ENCODE measurements around the gene MRPL58.
"Not testable (repeated sequence)": the region's sequence is repeated elsewhere in the genome, so short reads cannot be mapped to it uniquely, and the experiment has no call there.

The MRPL58 gene

DNA sequence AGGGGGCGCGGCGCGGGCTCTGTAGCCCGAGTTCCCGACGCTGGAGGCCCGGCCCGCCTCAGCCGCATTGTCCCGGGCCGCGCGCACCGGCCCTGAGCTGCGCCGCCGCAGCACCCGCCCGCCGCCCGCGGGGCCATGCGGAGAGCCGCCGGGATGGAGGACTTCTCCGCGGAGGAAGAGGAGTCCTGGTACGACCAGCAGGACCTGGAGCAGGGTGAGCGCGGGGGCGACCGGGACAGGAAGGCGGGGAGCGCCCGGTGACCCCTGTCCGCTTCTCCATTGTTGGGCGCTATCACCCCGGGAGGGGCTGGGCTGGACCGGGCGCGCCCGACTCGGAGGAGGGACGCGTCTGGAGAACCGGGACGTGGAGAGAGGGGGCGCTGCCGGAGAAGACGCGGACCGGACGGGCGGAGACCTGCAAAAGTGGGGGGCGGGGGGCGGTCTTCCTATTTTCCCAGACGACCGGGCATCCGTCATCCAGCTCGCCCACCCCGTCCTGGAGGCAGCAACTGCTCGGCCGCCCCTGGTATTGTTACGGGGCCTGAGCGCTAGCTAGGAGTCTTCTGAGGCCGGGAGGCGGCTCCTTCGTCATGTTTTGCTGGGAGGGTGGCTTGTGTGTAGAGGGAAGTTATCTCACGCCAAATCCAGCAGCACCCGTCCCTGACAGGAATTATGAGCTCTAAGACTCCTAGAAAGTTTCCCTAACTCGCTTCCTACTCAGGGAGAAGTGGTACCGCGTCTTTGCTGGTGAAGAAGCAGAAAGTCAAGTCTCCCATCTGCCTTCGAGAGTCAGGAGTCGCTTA, 24.4 kb upstream of the MRPL58 start:
- DNase-seq = peak; percentile 66 to 74

DNA sequence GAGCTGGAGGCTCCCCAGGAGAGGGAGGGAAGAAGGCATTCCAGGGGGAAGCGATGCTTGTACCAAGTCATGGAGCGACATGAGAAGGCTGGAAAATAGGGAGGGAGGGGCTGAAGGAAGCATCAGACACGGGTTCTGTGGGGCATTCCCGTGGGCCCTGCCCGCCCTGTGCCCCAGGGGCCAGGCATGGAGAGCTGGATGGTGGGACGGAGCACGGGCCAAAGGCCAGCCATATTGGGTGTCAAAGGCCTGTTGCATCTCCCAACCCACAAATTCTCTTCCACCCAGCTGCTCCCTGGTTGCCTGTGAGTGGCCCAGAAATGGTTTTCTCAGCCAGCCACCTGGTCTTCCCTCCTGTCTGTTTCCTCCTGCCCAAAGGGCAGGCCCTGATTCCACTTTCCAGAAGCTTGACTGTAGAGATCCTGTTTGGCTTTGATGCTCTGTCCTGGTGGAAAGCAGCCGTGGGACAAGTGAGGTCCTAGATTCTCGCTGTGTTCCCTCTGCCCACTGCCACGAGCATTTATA, 21.8 kb upstream of the MRPL58 start:
- DNase-seq = no peak

DNA sequence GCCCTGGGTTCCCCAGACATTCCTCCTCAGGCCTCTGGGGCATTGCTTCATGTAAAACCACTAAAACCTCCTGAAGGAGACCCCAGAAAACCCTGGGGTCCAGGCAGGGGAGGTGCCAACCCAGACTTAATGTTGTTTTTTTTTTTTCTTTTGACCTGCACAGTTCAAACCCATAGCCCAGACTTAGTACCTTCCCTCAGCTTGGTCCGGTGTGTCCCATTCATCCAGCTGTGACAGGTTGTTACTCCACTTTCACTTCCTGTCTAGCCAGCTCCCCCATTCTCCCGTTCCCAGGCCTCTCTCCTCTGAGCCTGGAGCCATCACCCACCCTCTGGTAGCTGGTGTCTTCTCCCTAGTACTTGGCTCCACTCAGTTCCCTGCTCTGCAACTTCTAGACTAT, 20.2 kb upstream of the MRPL58 start:
- DNase-seq = no peak

DNA sequence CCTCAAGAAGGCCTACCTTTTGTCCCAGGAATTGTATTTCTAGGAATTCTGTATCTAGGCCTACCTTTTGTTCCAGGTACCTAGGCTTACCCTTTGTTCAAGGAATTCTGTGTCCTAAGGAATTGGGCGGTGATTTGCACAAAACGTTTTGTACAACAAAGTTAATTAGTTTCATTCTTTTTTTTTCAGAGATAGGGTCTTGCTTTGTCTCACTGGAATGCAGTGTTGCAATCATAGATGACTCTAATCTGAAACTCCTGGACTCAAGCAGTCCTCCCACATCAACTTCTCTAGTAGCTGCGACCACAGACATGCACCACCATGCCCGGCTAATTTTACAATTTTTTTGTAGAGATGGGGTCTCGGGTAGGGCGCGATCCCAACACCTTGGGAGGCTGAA, 18.0 kb upstream of the MRPL58 start:
- DNase-seq = no peak

DNA sequence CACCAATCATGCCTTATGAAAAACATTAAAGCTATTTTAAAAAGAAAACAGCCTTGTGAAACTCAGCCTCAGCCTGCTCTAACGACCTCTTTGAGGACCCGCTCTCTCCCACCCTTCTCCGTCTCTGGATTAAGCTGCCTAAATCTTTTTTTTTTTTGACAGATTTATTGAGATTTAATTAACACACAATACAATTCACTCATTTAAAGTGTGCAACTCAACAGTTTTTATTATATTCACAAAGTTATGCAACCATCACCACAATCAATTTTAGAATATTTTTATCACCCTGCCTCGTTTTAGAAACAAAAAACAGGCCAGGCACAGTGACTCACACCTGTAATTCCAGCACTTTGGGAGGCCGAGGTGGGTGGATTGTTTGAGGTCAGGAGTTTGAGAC, 16.6 kb upstream of the MRPL58 start:
- DNase-seq = no peak

DNA sequence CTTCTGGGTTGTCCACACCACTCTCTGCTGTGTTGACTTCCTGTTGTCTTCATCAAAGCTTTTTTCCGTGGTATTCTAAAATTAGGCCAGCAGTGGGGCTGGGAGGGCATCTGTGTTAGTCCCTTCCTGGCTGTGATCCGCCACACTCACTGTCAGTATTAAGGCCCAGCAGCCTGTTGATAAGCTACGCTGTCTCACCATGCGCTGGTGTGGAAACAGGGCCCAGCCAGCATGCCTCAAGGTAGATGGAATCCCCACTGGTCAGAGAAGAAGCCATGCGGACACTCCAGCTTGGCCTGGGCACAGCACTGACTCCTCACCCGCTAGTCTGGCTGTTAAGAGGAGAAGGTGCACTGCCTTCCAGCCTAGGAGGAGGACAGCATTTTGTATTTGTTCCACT, 13.7 kb upstream of the MRPL58 start:
- DNase-seq = no peak

DNA sequence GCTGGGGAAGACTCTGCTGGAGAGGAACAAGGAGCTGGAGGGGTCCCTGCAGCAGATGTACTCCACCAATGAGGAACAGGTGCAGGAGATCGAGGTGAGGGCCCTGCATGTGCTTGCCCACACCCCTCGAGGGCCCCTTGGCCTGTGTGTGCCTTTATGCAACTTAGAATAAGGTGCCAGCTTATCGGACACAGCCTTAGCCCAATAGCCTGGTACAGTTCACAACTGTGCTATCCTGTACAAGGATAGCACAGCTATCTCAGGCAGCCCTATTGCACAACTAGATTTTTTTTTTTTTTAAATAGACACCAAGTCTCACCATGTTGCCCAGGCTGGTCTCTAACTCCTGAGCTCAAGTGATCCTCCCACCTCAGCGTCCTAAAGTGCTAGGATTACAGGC, 12.9 kb upstream of the MRPL58 start:
- no peak for DNase-seq

DNA sequence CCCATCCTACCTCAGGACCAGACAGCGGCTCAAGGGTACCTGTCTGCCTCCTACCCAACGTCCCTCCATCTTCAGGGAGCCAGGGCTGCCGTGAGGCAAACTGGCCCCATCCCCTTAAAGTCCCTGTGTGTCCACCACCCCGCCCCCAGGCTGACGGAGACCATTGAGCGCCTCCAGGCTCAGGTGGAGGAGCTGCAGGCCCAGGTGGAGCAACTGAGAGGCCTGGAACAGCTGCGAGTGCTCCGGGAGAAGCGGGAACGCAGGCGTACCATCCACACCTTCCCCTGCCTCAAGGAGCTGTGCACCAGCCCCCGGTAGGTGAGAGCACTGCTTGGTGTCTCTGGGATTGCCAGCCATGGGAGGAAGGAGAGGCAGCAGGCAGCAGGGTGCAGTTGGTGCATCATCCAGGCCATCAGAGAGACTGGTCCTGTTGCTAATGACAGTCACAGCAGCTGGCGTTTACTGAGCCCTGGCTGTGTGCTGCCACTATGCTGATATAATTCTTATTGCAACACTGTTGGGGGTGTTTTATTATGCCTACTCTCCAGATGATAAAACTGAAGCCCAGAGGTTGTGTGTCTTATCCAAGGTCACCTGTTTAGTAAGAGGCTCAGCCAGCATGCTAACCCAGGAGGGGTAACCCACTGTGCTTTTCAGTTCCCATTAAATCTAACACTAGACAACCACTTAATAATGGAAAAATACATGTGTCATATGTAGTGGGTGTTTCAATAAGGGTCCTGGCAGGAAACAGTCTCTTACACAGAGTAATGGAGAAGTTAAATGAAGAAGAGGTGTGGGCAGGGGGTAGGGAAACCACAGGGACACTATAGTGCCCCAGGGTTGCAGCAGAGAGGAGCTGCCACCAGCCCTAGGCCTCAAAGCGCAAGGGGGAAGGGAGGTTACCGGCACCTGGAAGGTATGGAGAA, 10.3 kb upstream of the MRPL58 start:
- no peak for DNase-seq

DNA sequence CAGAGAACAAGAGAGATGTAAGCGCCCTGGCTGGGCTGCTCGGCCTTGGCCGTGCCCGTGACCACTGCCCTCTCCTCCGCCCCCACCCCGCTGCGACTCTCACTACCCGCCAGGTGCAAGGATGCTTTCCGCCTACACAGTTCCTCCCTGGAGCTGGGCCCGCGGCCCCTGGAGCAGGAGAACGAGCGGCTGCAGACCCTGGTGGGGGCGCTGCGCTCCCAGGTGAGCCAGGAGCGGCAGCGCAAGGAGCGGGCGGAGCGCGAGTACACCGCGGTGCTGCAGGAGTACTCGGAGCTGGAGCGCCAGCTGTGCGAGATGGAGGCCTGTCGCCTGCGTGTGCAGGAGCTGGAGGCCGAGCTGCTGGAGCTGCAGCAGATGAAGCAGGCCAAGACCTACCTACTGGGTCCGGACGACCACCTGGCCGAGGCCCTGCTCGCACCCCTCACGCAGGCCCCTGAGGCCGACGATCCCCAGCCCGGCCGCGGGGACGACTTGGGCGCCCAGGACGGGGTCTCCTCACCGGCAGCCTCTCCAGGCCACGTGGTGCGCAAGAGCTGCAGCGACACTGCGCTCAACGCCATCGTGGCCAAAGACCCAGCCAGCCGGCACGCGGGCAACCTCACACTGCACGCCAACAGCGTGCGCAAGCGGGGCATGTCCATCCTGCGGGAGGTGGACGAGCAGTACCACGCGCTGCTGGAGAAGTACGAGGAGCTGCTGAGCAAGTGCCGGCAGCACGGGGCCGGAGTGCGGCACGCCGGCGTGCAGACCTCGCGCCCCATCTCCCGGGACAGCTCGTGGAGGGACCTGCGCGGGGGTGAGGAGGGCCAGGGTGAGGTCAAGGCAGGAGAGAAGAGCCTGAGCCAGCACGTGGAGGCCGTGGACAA, 9.2 kb upstream of the MRPL58 start:
- no peak for DNase-seq

DNA sequence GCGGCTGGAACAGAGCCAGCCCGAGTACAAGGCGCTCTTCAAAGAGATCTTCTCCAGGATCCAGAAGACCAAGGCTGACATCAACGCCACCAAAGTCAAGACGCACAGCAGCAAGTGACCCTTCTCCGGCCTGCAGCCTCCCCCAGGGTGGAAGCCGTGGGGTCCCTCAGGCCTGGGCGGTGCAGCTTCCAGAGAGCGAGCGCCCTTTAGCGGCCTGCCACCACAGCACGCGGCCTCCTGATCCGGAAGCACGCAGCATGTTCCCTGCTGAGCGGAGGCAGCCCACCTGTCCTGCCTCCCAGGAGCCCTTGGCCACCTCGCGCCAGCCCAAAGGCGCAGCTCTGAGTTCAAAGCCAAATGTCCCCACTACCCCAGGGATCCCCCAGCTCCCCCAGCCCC, 8.5 kb upstream of the MRPL58 start:
- DNase-seq = no peak

DNA sequence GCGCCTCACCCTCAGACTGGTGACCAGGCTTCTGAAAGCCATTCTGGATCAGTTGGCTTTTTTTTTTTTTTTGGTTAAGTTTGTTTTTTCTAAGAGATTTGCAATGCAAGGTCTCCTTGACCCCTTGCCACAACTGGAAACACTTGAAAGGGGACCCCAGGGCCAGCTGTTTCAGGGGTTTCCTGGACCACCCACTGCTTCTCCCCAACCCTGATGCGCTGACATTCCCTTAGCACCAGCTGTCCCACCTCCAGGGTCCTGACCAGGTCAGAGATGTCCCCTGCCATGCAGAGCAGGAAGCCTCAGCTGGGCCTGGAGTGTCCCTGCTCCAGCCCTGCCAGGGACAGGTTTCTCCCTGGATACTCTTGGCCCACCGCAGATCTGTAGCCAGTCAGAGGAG, 8.1 kb upstream of the MRPL58 start:
- DNase-seq = no peak

DNA sequence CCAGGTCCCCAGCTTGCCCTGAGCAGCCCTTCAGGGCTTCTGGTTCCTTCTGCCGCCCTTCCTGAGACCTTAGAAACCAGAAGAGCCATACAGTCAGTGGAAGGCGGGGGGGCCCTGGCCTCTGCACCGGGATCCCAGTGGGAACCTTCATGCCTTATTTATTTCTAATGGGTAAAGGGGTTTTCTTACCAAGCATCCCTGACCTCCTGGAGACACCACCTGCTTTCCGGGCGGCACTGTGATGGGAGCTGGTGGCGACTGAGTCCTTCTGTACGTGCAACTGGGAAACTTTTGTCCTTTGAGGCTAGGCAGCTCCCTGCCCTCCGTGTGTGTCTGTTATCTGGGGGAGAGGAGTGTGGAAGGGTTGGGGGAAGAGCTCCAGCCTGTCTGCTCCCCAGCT, 7.2 kb upstream of the MRPL58 start:
- DNase-seq = no peak

DNA sequence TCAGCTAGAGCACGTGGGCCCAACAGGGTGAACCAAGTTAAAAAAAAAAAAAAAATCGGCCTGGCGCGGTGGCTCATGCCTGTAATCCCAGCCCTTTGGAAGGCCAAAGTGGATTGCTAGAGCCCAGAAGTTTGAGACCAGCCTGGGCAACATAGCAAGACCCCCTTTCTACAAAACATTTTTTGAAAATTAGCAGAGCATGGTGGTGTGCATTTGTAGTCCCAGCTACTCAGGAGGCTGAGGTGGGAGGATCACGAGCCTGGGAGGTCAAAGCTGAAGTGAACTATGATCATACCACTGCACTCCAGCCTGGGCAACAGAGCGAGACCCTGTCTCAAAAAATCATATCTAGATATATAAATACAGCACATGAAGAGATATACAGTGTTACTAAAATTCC, 6.4 kb upstream of the MRPL58 start:
- DNase-seq = not testable (repeated sequence)

DNA sequence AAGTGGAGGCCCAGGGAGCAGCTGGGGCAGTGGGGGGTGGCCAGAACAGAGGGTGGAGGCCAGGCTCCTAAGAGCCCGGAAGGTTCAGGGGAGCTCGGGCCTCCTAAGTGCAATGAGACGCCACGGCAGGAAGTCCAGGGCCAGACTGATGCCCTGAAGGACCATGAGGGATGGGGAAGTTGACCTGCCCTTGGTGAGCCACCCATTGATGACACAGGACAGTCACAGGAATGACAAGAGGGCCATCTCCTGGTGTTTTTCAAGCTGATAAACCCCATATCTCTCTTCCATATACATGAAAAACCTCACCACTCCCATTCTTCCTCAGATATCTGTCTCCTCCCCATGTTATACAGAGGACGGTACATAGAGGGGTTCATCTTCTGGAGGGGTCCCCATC, 5.8 kb upstream of the MRPL58 start:
- no peak for DNase-seq

DNA sequence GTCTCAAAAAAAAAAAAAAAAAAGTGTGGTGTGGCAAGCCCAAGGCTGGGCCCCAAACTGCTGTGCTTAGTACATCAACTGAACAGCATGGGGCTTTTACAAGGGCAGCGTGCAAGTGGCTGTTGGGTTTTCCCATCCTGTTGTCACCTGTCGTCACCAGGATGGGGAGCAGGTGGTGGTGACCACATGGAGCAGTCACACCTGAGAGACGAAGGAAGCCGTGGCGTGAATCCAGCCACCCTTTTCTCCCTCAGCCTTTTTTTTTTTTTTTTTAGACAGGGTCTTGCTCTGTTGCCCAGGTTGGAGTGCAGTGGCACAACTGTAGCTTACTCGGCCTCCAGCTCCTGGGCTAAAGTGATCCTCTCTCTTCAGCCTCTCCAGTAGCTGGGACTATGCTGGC, 4.1 kb upstream of the MRPL58 start:
- no peak for DNase-seq

DNA sequence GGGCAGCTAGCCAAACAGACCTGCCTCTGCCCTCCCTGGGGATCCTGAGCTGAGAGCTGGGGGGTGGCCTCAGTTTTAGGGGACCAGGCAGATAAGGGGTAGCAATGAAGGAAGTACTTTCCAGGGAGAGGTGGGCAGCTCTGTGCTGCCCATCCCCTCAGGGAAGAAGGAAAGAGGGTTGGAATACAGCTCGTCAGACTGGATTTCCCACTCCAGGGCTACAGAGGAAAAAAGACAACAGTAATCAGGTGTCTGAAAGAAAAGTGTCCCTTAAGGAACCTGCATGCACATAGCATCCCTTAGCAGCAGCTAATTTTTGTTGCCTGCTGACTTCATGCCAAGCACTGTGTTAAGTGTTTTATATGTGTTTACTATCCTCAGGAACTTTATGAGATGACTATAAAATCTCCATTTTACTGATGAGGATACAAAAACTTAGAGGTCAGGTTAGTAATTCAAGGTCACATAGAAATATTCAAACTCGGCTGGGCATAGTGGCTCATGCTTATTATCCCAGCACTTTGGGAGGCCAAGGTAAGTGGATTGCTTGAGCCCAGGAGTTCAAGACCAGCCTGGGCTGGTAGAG, 3.2 kb upstream of the MRPL58 start:
- no peak for DNase-seq

DNA sequence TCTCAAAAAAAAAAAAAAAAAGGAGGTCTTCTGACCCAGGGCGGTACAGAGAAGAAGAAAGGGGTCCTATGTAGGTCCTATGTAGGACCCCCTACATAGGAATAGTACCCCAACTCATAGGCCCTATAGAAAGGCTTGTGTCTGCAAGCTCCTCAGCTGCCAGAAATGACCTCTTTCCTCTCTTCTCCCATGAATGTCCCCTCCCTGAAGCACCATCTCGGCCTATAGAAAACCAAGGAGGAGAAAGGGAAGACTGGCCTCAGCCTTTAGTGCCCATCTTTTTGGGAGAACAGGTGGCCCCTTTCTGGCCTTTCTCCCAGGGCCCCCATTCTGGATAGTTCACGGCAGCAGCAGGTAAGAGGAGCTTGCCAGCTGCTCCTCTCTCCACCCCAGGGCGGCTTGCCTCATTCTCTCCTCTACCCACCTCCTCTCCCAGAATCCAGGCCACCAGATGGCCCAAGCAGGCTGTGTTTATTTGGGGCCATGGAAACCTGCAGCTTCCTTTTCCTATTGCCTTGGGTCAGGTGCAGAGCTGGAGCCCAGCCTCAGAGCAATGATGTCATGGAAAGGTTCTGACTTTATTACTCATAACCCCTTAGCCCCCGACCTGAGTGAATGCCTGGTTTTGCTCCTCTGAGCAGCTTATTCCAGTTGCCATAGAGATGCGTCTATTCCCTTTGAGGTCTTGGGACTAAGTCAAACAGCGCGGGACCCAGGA, 1.6 kb upstream of the MRPL58 start:
- peak; percentile 98 to 99 for DNase-seq

DNA sequence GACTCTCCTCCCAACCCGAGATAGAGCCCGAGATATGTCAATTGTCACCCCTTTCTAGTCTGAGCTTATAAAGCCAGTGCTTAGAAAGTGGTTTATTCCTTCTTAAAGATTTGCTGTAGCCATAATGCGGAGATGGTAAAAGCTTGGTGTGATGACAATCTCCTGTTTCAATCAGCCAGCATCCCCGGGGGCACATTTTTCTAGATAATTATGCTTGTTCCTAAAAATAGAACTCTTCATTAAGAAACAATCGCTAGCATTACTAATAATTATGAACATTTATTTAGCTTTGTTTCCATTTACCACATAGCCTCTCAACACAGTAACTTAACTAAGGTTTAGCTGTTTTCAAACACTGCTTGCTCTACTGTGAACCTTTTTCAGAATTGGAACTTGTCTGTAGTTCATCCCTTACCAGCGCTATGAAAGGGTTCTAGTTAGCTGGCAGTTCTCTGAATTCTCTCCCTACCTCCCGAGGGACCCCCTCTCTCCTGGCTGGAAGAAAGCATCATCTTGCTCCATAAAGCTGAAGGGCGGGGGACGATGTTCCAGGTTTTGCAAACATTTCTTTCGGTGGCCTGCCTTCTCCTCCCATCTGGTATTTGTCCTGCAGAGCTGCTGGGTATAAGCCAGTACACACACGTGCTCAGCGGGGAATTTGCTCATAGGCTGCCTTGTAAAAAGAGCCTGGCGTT, 922 bp upstream of the MRPL58 start:
- peak; percentile 67 to 76 for DNase-seq

DNA sequence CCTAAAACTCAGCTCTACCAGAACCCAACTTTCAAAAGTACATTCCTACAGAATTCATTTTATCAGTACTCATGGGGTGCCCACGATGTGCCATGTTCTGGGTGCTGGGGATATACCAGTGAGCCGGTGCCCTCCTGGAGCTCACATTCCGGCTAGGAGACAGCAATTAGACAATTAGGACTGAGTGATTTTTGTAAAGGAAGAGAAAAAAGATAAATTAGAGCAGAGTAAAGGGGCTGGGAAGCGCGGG, 449 bp upstream of the MRPL58 start:
- no peak for DNase-seq

DNA sequence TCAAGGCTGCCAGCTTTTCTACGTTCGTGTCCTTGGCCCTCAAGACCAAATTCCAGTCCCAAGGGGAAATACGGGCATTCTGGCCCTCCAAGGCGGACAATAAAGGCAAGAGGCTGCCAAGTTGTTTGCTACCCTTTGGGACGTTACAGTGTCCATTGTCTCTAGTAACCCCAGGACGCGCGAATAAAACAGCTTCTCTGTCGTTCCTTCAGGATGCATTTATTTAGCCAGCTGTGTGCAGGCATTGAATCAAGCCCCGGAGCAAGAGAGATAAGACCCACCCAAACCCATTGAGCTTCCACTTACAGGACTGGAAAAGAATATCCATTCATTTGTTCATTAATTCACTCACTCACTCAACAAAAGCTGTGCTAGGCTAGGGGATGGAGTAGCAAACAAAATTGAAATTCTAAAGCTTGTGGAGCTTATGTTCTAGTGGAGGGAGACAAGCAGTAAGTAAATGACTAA, 656 bp downstream of the MRPL58 start:
- no peak for DNase-seq

DNA sequence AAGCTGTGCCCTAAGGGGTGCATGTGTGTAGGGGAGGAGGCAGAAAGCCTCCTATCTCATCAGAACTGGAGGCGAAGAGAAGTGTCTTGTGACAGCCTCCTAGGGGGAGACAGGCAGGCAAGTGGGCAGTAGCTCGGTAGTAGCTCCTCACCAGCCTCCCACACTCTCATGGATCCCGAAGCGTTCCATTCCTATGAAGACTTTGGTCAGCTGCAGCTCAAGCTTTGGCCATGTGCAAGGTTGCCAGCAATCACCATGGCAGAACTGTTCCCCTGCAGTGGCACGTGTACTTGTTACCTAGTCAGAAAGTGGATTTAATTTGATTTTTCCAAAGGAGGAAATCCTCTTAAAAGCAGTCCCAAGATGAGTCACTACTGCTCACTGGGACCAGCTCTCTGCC, 6.7 kb downstream of the MRPL58 start:
- DNase-seq = no peak
